GM12878 (cell line): ENCODE measurements around the gene IRX5. TPM values are rescaled to one million over a fixed set of nuclear protein-coding genes. Genes with fewer than 3 reads are reported as not detected.
A peak's percentile ranks its signal among the peaks of the same experiment; 100 is the strongest.

Source experiments
- ATAC-seq: fragments of 200-7000 bp; cut with Tn5 transposase; 3 replicates; pipeline ENCODE4 v1.9.1; 2020; ENCODE audit warnings: mild to moderate bottlenecking, moderate library complexity
- Bru-seq: library from RNA; stranded (reverse); fragments of 400-500 nt; gene quantifications from one replicate; lab custom pipeline; 2021; lab: Mats Ljungman, UMichigan
- BruChase-seq, 2 experiments: library from RNA; stranded (reverse); fragments of 400-500 nt; gene quantifications; one replicate each; lab custom pipeline; 2021; lab: Mats Ljungman, UMichigan
- BruUV-seq: library from RNA; stranded (reverse); fragments of 400-500 nt; replicated peaks from 2 replicates; lab custom pipeline; 2021; lab: Mats Ljungman, UMichigan
- CTCF ChIA-PET: fragments of 300-600 bp; sonication (Branson Sonifier 250); formaldehyde crosslinking; extraction: SDS; loops from one replicate; lab custom pipeline; 2021; ENCODE audit warnings: inconsistent platforms; lab: Yijun Ruan, JAX
- POLR2A ChIA-PET: fragments of 350-600 bp; formaldehyde crosslinking; extraction: SDS; loops from one replicate; lab custom pipeline; 2021; ENCODE audit warnings: inconsistent platforms; lab: Charles Lee
- RAD21 ChIA-PET: fragments of 300-600 bp; sonication (Branson Sonifier 250); formaldehyde crosslinking; loops from one replicate; lab custom pipeline; 2023; ENCODE audit warnings: antibody characterized with exemption; ENCODE audit not compliant: unreplicated experiment; lab: Charles Lee
- SMC1A ChIA-PET: fragments of 300-600 bp; sonication (Branson Sonifier 250); formaldehyde crosslinking; loops from one replicate; lab custom pipeline; 2023; ENCODE audit not compliant: unreplicated experiment, uncharacterized antibody; lab: Charles Lee
- DNase-seq: peaks from one replicate; pipeline ENCODE4 v3.0.0-alpha.2; 2011; ENCODE audit warnings: low read depth, low spot score
- FAIRE-seq: peaks from 3 replicates; lab custom pipeline; 2011; peaks lifted over from hg19 to GRCh38; lab: Jason Lieb, UNC
- H2AFZ ChIP-seq: 2 replicates; pipeline ENCODE4 v1.6.0; 2011; ENCODE audit warnings: low read depth, low read length, control low read depth; ENCODE audit not compliant: control insufficient read depth
- H3K27ac ChIP-seq: 2 replicates; pipeline ENCODE4 v1.5.1; 2011; ENCODE audit warnings: control low read depth; ENCODE audit not compliant: control insufficient read depth, insufficient read depth
- H3K27me3 ChIP-seq, 2 experiments: replicated peaks in 1 of 2; 2 replicates each; pipeline versions ENCODE4 v1.6.0 to v1.6.1; 2011; ENCODE audit warnings: low read length in 1 of 2; ENCODE audit not compliant: control insufficient read depth in 2 of 2, insufficient read depth in 2 of 2
- H3K36me3 ChIP-seq, 2 experiments: 2 replicates each; pipeline ENCODE4 v1.5.1; 2011; ENCODE audit warnings: low read length in 1 of 2; ENCODE audit not compliant: control insufficient read depth in 2 of 2, insufficient read depth in 2 of 2
- H3K4me1 ChIP-seq: 2 replicates; pipeline ENCODE4 v1.6.1; 2011; ENCODE audit warnings: mild to moderate bottlenecking, low read length, moderate library complexity, mixed read lengths; ENCODE audit not compliant: control insufficient read depth, insufficient read depth
- H3K4me2 ChIP-seq: 2 replicates; pipeline ENCODE4 v1.6.0; 2011; ENCODE audit warnings: control low read depth; ENCODE audit not compliant: control insufficient read depth, insufficient read depth
- H3K4me3 ChIP-seq: fragments of 200-600 bp; sonication (generic); 2 replicates; pipeline ENCODE4 v1.5.1; 2016
- H3K79me2 ChIP-seq: 2 replicates; pipeline ENCODE4 v1.6.0; 2011; ENCODE audit warnings: low read length; ENCODE audit not compliant: control insufficient read depth, insufficient read depth
- H3K9ac ChIP-seq: 2 replicates; pipeline ENCODE4 v1.8.0; 2011; ENCODE audit warnings: low read length, control low read depth, mixed read lengths; ENCODE audit not compliant: control insufficient read depth, insufficient read depth
- H3K9me3 ChIP-seq: replicated peaks from 3 replicates; pipeline ENCODE4 v1.5.1; 2011; ENCODE audit warnings: mild to moderate bottlenecking, low read length; ENCODE audit not compliant: control insufficient read depth, insufficient read depth
- H4K20me1 ChIP-seq: 2 replicates; pipeline ENCODE4 v1.6.0; 2011; ENCODE audit not compliant: control insufficient read depth, insufficient read depth
- ASH2L ChIP-seq: fragments of 300-600, 200-600 bp; sonication (generic); IDR thresholded peaks from 2 replicates; pipeline ENCODE4 v1.6.1; 2017; ENCODE audit warnings: low read depth, mild to moderate bottlenecking, borderline replicate concordance
- CREB1 ChIP-seq: IDR thresholded peaks from 2 replicates; pipeline ENCODE4 v1.6.1; 2012; ENCODE audit warnings: low read depth, mild to moderate bottlenecking, inconsistent platforms
- HDAC6 ChIP-seq: fragments of 200-600 bp; sonication (generic); IDR thresholded peaks from one replicate; pipeline ENCODE4 v1.8.0; 2017; ENCODE audit warnings: antibody characterized with exemption; ENCODE audit not compliant: unreplicated experiment
- IKZF1 ChIP-seq: fragments of 450-650 bp; conservative IDR thresholded peaks from 2 replicates; pipeline ENCODE4 v1.6.1; 2017; ENCODE audit warnings: antibody characterized with exemption, mild to moderate bottlenecking
- NBN ChIP-seq: fragments of 450-650 bp; IDR thresholded peaks from 2 replicates; pipeline ENCODE4 v1.6.1; 2016
- POLR2A ChIP-seq: IDR thresholded peaks from 2 replicates; pipeline ENCODE4 v1.6.1; 2011; ENCODE audit warnings: low read depth, mild to moderate bottlenecking, low read length
- SMARCA5 ChIP-seq: fragments of 450-650 bp; IDR thresholded peaks from 2 replicates; pipeline ENCODE4 v1.6.1; 2017; ENCODE audit warnings: mild to moderate bottlenecking
- SREBF2 ChIP-seq: IDR thresholded peaks from 2 replicates; pipeline ENCODE4 v1.6.1; 2012; ENCODE audit warnings: mild to moderate bottlenecking, low read length
- ZZZ3 ChIP-seq: IDR thresholded peaks from 2 replicates; pipeline ENCODE4 v1.6.1; 2011; ENCODE audit warnings: low read depth; ENCODE audit not compliant: control insufficient read depth, insufficient read length
- whole genome bisulfite sequencing: methylation state at CpG from one replicate; pipeline ENCODE4 v1.1.6; 2016; ENCODE audit warnings: low lambda C conversion rate; ENCODE audit not compliant: insufficient replicate concordance, insufficient coverage; ENCODE audit errors: missing lambda C conversion rate; 5-methylcytosine and 5-hydroxymethylcytosine counted together
- in situ Hi-C: fragments of 300-500 bp; cut with MboI; formaldehyde crosslinking; loops from 9 replicates; pipeline ENCODE4 v1.14.3; 2018; ENCODE audit warnings: mixed read lengths
- intact Hi-C: fragments of 100-400 bp; cut with micrococcal nuclease; formaldehyde crosslinking; loops from one replicate; pipeline ENCODE4 v1.14.2; 2022; ENCODE audit not compliant: unreplicated experiment
- long read RNA-seq, 2 experiments: library from polyadenylated mRNA; unstranded; transcript quantifications; one replicate each; pipeline ENCODE4 v2.0.0, GENCODE V29; 2019 to 2020
- polyA minus RNA-seq, 3 experiments: library from RNA; depleted of rRNA, polyadenylated mRNA; stranded (reverse); fragments of >200 nt; gene quantifications; 2 replicates each; pipeline ENCODE4 v1.2.3, GENCODE V29; 2011
- polyA plus RNA-seq, 11 experiments: library from polyadenylated mRNA; depleted of rRNA in 4 of 11; unstranded in 6 of 11; stranded (reverse) in 5 of 11; fragments of >200 nt; fragmentation: Nextera tagmentation in 4 of 11; fragmentation: Illumina TruSeq in 1 of 11; extraction: Ambion mirVana in 4 of 11; extraction: Trizol in 1 of 11; gene quantifications; 1 replicate in 1 of 11; 2 replicates in 10 of 11; pipeline versions ENCODE4 v1.2.1 to v1.2.3, GENCODE V29; 2011 to 2016; ENCODE audit warnings: inconsistent platforms in 2 of 11, missing spikeins in 2 of 11, low read depth in 1 of 11
- total RNA-seq, 4 experiments: library from RNA; depleted of rRNA in 3 of 4; stranded (reverse); fragments of >200 nt in 3 of 4; fragmentation: Illumina TruSeq in 1 of 4; extraction: Trizol in 1 of 4; gene quantifications; 2 replicates each; pipeline versions ENCODE4 v1.2.1 to v1.2.3, GENCODE V29; 2013 to 2021

The IRX5 gene
- not detected in 2 replicates for total RNA-seq (2013; cell fraction: nucleolus; rRNA removed)
- total RNA-seq (2014; rRNA removed) (not detected in 2 replicates), total RNA-seq (2014; rRNA removed; fragmentation: Illumina TruSeq; extraction: Trizol) (not detected in 2 replicates), total RNA-seq (2021) (not detected in 2 replicates), polyA plus RNA-seq (2011; rRNA removed) (0.08 TPM in 1 of 2 replicates, not detected in the other), polyA plus RNA-seq (2014; fragmentation: Illumina TruSeq; extraction: Trizol) (not detected in 2 replicates), polyA plus RNA-seq (2014; fragmentation: Nextera tagmentation; extraction: Ambion mirVana) (not detected), polyA plus RNA-seq (2014; rRNA removed) (not detected in 2 replicates), polyA plus RNA-seq (2016; fragmentation: Nextera tagmentation; extraction: Ambion mirVana) (not detected), polyA minus RNA-seq (2011; rRNA and poly(A)+ RNA removed) (not detected in 2 replicates), Bru-seq, nascent RNA (percentile 8 among the genes with signal in this experiment), BruChase-seq, experiment 1, labeled RNA remaining after a 6-hour chase (percentile 37 among the genes with signal in this experiment), BruChase-seq, experiment 2, labeled RNA remaining after a 2-hour chase (percentile 43 among the genes with signal in this experiment)
- not detected for polyA plus RNA-seq (2011; ENCODE audit: low read depth)
- polyA plus RNA-seq (2011; cell fraction: cytosol; rRNA removed), result 0.10 TPM in 1 of 2 replicates, not detected in the other
- 0.28 and 0.47 TPM in 2 replicates for polyA plus RNA-seq (2011; cell fraction: nucleus; rRNA removed)
- not detected in 2 replicates for polyA plus RNA-seq (2012)
- not detected in 2 replicates for polyA minus RNA-seq (2011; cell fraction: cytosol; rRNA and poly(A)+ RNA removed)
- polyA minus RNA-seq (2011; cell fraction: nucleus; rRNA and poly(A)+ RNA removed), result not detected in 2 replicates
- long read RNA-seq, experiment 1, result 0 reads
- long read RNA-seq, experiment 2, result 0 reads

- no peak within 1 kb of the TSS for H3K9ac ChIP-seq
- SMC1A ChIA-PET, result no interaction called here
- peak within 1 kb of the TSS; percentile 67 for H3K4me3 ChIP-seq
- no peaks in the 10 kb centered on the region for H4K20me1 ChIP-seq
- TF ChIP-seq CREB1 (no peak), POLR2A (peak; percentile 41; the same call in 1 of the 2 replicates), IKZF1 (no peak), NBN (no peak), SREBF2 (no peak), ASH2L (no peak), ZZZ3 (no peak), SMARCA5 (no peak), HDAC6 (no peak)
- FAIRE-seq (no peak), DNase-seq (no peak), ATAC-seq (peak; percentile 44)
- peaks cover 6% of the 10 kb centered on the region; the same call in 2 of the 3 replicates for H3K9me3 ChIP-seq
- RAD21 ChIA-PET, result no interaction called here
- no peaks in the 10 kb centered on the region for H3K79me2 ChIP-seq
- in situ Hi-C loops (no loop called here), intact Hi-C loops (no loop called here)
- CTCF ChIA-PET, result no interaction called here
- BruUV-seq, result no TSS peak
- H3K27ac ChIP-seq, result no peak within 1 kb of the TSS
- 35% methylated on average over 57 of the region's 71 CpGs for WGBS
- H3K4me1 ChIP-seq, result peaks cover 3% of the 10 kb centered on the region
- H3K4me2 ChIP-seq, result peak within 1 kb of the TSS; percentile 58
- no peaks in the 10 kb centered on the region for H3K36me3 ChIP-seq
- H2AFZ ChIP-seq, result peak within 1 kb of the TSS; percentile 47
- peaks cover 2 to 17% of the 10 kb centered on the region in 2 experiments for H3K27me3 ChIP-seq
- POLR2A ChIA-PET, result no interaction called here
Observed at GRCh38 chr16:54930005-54930868, at the start of gene IRX5. Gene IRX5 (plus strand): TSS chr16:54930865. CDS start chr16:54931199, 334 bp downstream.
